Islet of Langerhans (tissue), 1 donor: ENCODE data around the gene PCDHGB5.
"Not testable (repeated sequence)": the region's sequence is repeated elsewhere in the genome, so short reads cannot be mapped to it uniquely, and the experiment has no call there.

ENCODE experiments used
- FAIRE-seq: peaks from one replicate; lab custom pipeline; 2011; peaks lifted over from hg19 to GRCh38; lab: Jason Lieb, UNC

The PCDHGB5 gene

GRCh38 chr5:141412854-141413539, 15.2 kb downstream of the PCDHGB5 start, which contains the start of gene PCDHGA10:
Gene PCDHGA10 (plus strand): TSS chr5:141412987. CDS start chr5:141413176, 189 bp downstream.
- no peak for FAIRE-seq

- no peak for FAIRE-seq
Observed at GRCh38 chr5:141413540-141414069, 15.9 kb downstream of the PCDHGB5 start.

GRCh38 chr5:141414548-141415274, 17.0 kb downstream of the PCDHGB5 start:
- not testable (repeated sequence) for FAIRE-seq

- FAIRE-seq, result not testable (repeated sequence)
Observed at GRCh38 chr5:141415275-141415618, 17.5 kb downstream of the PCDHGB5 start.

- not testable (repeated sequence) for FAIRE-seq
Observed at GRCh38 chr5:141417494-141418172, 19.9 kb downstream of the PCDHGB5 start, which contains the start of gene PCDHGB7. Gene PCDHGB7 (plus strand): TSS chr5:141417677. CDS start chr5:141417860, 183 bp downstream.

- no peak for FAIRE-seq
Observed at GRCh38 chr5:141419074-141419880, 21.5 kb downstream of the PCDHGB5 start.

- no peak for FAIRE-seq
Observed at GRCh38 chr5:141420855-141421488, 23.2 kb downstream of the PCDHGB5 start, which contains the start of gene PCDHGA11. Gene PCDHGA11 (plus strand): TSS chr5:141421051. CDS start chr5:141421228, 177 bp downstream.

GRCh38 chr5:141421489-141421855, 23.7 kb downstream of the PCDHGB5 start:
- no peak for FAIRE-seq

GRCh38 chr5:141422742-141423291, 25.1 kb downstream of the PCDHGB5 start:
- FAIRE-seq, result no peak

GRCh38 chr5:141427783-141428426, 30.2 kb downstream of the PCDHGB5 start:
- no peak for FAIRE-seq

GRCh38 chr5:141430332-141431113, 32.8 kb downstream of the PCDHGB5 start, which contains the start of gene PCDHGA12:
Gene PCDHGA12 (plus strand): TSS chr5:141430507. CDS start chr5:141430760, 253 bp downstream.
- FAIRE-seq, result no peak

GRCh38 chr5:141431286-141431685, 33.5 kb downstream of the PCDHGB5 start:
- FAIRE-seq, result no peak

GRCh38 chr5:141432308-141432707, 34.6 kb downstream of the PCDHGB5 start:
- not testable (repeated sequence) for FAIRE-seq

- not testable (repeated sequence) for FAIRE-seq
Observed at GRCh38 chr5:141432726-141433125, 35.0 kb downstream of the PCDHGB5 start.

GRCh38 chr5:141434006-141434405, 36.3 kb downstream of the PCDHGB5 start:
- FAIRE-seq, result no peak

- FAIRE-seq, result no peak
Observed at GRCh38 chr5:141437221-141437620, 39.5 kb downstream of the PCDHGB5 start.

GRCh38 chr5:141439411-141440141, 41.8 kb downstream of the PCDHGB5 start:
- FAIRE-seq, result no peak

GRCh38 chr5:141440341-141440740, 42.6 kb downstream of the PCDHGB5 start:
- no peak for FAIRE-seq
